Mucosa of stomach (tissue), 1 donor: ENCODE data around the gene INPP5A.

Experiments
- H3K27me3 ChIP-seq: one replicate; pipeline ENCODE4 v1.7.0; 2013; ENCODE audit warnings: mild to moderate bottlenecking, low read length; ENCODE audit not compliant: control insufficient read depth, insufficient read depth
- H3K36me3 ChIP-seq: one replicate; pipeline ENCODE4 v1.7.0; 2013; ENCODE audit warnings: low read length; ENCODE audit not compliant: control insufficient read depth, insufficient read depth
- H3K4me1 ChIP-seq: one replicate; pipeline ENCODE4 v1.7.0; 2013; ENCODE audit warnings: mild to moderate bottlenecking, low read length; ENCODE audit not compliant: control insufficient read depth, insufficient read depth
- H3K4me3 ChIP-seq: one replicate; pipeline ENCODE4 v1.7.0; 2013; ENCODE audit warnings: low read length
- H3K9ac ChIP-seq: one replicate; pipeline ENCODE4 v1.7.0; 2013; ENCODE audit warnings: mild to moderate bottlenecking, low read length, moderate library complexity
- H3K9me3 ChIP-seq: one replicate; pipeline ENCODE4 v1.7.0; 2013; ENCODE audit warnings: mild to moderate bottlenecking, low read length, moderate library complexity; ENCODE audit not compliant: control insufficient read depth
- donor health status: Pancreatic carcinoma.

The INPP5A gene

GRCh38 chr10:132696204-132696603, 158.6 kb downstream of the INPP5A start:
- peaks cover 8% of the 10 kb centered on the region for H3K36me3 ChIP-seq
- no peaks in the 10 kb centered on the region for H3K27me3 ChIP-seq
- no peaks in the 10 kb centered on the region for H3K9me3 ChIP-seq
- no peak overlapping the region for H3K4me3 ChIP-seq
- H3K9ac ChIP-seq, result no peak overlapping the region
- H3K4me1 ChIP-seq, result peaks cover 21% of the 10 kb centered on the region

GRCh38 chr10:132696728-132697577, 159.4 kb downstream of the INPP5A start:
- Histone ChIP-seq H3K27me3 (no peaks in the 10 kb centered on the region), H3K36me3 (peaks cover 8% of the 10 kb centered on the region)

GRCh38 chr10:132697578-132698200, 160.1 kb downstream of the INPP5A start:
- Histone ChIP-seq H3K9ac (no peak overlapping the region), H3K9me3 (no peaks in the 10 kb centered on the region), H3K4me1 (peaks cover 24% of the 10 kb centered on the region), H3K36me3 (peaks cover 8% of the 10 kb centered on the region), H3K4me3 (no peak overlapping the region), H3K27me3 (no peaks in the 10 kb centered on the region)

More at GRCh38 chr10:132696728-132697577, 159.4 kb downstream of the INPP5A start:
- H3K9ac ChIP-seq, result no peak overlapping the region
- H3K4me1 ChIP-seq, result peaks cover 26% of the 10 kb centered on the region
- H3K4me3 ChIP-seq, result no peak overlapping the region
- no peaks in the 10 kb centered on the region for H3K9me3 ChIP-seq

DNA sequence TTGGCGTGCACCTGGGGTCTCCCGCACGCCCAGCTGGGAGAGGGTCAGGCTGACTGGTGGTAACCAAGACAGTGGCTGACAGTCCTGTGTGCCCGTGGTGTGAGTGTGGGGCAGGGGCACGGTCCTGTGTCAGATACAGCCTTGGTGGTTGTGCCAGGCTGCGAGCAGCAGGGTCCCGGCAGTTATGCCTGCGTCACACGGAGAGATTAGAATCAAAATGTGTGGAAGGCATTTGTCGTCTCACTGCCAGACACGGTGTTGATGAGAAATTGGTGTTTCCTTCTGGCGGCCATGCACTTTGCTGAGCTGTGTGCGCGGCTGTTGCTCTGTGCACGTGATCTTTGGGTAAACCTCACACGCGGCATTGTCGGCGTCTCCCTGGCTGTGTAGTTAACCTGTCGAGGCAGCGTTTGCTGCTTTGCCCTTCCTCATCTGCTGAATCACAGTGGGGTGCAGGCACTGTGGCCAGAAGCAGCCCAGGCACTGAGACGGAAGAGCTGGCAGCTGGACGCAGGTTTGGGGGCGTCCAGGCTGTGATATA, 160.7 kb downstream of the INPP5A start:
- H3K4me3 ChIP-seq, result no peak overlapping the region
- peaks cover 22% of the 10 kb centered on the region for H3K4me1 ChIP-seq
- no peak overlapping the region for H3K9ac ChIP-seq
- no peaks in the 10 kb centered on the region for H3K9me3 ChIP-seq
- H3K36me3 ChIP-seq, result peaks cover 8% of the 10 kb centered on the region
- no peaks in the 10 kb centered on the region for H3K27me3 ChIP-seq

- H3K4me3 ChIP-seq, result no peak overlapping the region
- no peak overlapping the region for H3K9ac ChIP-seq
- H3K36me3 ChIP-seq, result peaks cover 8% of the 10 kb centered on the region
- H3K4me1 ChIP-seq, result peaks cover 22% of the 10 kb centered on the region
- no peaks in the 10 kb centered on the region for H3K27me3 ChIP-seq
- H3K9me3 ChIP-seq, result no peaks in the 10 kb centered on the region
Observed at GRCh38 chr10:132698761-132699391, 161.3 kb downstream of the INPP5A start.

DNA sequence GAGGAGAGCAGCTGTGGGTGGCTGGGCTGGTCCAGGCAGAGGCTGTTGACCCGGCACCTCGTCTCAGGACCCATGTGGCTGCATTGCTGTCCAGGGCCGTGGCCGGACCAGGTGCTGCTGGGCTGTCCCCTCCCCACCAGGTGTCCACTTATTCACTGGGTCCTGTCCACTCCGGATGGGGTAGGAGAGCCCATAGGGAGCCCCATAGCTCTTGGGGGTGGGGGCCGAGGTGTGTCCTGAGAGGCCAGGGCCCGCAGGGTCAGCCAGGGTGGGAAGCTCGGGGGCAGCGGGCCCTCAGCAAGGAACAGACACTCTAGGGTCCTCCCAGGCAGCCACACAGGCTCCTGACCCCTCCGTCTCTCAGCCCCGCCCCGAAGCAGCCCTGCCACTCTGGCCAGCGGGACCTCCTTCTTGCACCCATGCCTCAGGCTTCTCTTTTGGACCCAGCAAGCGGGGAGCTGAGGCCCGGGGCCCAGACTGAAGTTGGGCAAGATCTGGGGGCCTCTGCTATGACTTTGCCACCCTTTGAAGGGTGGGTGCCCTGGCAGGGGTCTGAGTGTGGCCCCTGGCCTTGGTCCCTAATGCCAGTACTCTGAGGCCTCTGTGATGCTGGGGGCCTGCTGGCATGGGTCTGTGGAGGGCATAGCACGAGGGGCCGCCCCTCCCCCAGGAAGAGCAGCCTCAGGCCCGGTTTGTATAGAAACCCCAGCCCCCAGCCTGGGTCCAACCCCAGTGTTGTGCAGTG, 162.0 kb downstream of the INPP5A start:
- no peak overlapping the region for H3K9ac ChIP-seq
- H3K9me3 ChIP-seq, result no peaks in the 10 kb centered on the region
- peaks cover 8% of the 10 kb centered on the region for H3K36me3 ChIP-seq
- no peak overlapping the region for H3K4me3 ChIP-seq
- no peaks in the 10 kb centered on the region for H3K27me3 ChIP-seq
- H3K4me1 ChIP-seq, result peaks cover 22% of the 10 kb centered on the region

DNA sequence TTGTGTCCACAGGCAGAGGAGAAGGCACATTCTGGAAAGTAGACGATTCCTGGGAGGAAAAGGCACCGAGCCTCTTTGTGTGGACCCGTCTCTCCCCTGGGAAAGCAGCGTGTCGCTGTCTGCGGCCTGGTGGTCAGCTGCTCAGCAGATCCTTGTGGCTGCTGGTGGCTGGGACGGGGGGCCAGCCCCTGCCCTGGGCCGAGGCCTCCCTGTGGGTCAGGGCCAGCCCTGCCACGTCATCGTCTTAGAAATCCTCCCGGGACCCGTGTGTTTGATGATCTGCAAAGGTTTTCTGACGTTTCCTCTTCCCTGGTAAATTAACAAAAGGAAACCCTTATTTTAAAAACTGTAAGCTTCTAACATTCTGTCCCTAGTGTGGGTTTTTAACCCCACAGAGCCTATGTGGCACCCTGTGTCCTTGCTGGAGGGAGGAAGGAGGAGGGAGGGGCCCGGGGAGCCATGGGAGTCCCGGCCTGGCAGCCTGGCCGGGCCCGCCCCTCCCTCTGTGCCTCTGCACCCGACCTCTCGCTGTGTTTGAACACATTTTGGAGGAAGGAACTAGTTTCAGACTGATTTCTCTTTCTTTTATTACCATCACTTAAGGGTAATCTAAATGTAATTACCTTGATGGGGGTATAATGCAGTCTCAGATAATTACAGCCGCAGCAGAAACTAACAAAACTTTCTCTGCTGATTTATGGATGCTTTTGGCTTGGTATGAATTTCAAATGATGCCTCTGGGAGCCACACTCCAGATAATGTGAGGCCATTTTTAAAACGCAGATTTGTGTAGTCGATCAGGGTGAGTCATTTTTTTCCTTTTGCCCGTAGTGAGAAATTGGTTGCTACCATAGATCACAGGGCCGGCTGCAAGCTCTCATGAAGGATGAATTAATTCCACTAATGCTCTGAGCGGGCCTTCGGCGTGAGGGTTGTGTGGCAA, 162.8 kb downstream of the INPP5A start:
- H3K36me3 ChIP-seq, result peaks cover 10% of the 10 kb centered on the region
- peaks cover 22% of the 10 kb centered on the region for H3K4me1 ChIP-seq
- no peaks in the 10 kb centered on the region for H3K9me3 ChIP-seq
- H3K9ac ChIP-seq, result peak overlapping the region; percentile 41
- no peak overlapping the region for H3K4me3 ChIP-seq
- H3K27me3 ChIP-seq, result no peaks in the 10 kb centered on the region

GRCh38 chr10:132701099-132701845, 163.7 kb downstream of the INPP5A start:
- Histone ChIP-seq H3K4me1 (peaks cover 22% of the 10 kb centered on the region), H3K36me3 (peaks cover 12% of the 10 kb centered on the region)

DNA sequence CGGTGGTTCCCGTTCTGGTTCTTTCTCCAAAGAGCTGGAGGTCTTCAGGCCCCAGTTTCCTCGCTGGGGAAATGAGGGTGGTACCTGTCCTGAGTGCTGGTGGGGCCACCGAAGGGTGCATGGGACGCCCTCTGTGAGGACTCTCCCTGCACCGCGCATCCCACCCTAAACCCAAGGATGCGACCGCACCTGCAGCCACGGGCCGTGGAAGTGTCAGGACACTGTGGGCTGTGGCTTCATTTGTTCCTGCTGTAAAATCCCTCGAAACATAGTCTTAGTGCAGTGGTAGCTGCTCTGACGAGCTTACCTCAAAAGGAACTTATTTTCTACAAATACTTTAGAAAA, 164.2 kb downstream of the INPP5A start:
- Histone ChIP-seq H3K9ac (no peak overlapping the region), H3K36me3 (peaks cover 12% of the 10 kb centered on the region), H3K4me3 (no peak overlapping the region)

More at GRCh38 chr10:132701099-132701845, 163.7 kb downstream of the INPP5A start:
- no peak overlapping the region for H3K9ac ChIP-seq
- H3K9me3 ChIP-seq, result no peaks in the 10 kb centered on the region
- H3K27me3 ChIP-seq, result no peaks in the 10 kb centered on the region
- no peak overlapping the region for H3K4me3 ChIP-seq

DNA sequence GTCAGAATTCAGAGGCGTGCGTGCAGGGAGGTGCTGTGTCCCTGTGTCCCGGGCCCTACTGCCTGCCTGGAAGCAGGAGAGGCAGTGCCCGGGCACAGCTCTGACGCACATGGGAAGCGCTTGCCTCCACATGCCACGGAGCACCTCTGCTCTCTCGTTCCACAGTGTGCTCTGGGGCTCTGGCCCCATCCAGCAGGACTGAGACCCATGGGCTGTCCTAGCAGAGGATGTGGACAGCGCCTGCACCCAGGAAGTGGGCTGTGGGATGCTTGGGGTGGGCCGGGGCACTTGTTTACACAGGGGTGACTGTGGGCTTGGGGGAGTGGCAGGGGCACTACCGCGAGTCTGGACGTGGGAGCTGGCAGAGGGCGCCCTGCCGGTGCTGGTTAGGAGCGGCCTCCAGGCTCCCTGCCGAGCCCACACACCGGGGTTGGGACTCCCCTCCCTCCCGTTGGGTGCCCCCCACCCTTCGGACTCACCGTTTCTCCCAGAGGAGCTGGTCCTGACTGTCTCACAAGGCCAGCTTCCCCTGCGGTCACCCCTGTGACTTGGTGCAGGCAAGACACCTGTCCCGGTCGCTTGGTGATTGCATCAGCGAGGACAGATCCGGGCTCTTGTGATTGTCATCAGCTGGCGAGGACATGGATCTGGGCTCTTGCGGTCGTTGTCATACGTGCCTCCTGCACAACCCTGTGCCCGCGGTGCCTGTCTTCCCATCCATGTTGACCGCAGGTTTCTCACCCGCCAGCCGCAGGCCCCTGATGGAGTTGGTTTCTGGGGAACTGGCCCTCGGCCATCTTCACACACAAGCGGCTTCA, 165.2 kb downstream of the INPP5A start:
- no peak overlapping the region for H3K9ac ChIP-seq
- H3K36me3 ChIP-seq, result peaks cover 9% of the 10 kb centered on the region
- H3K4me1 ChIP-seq, result peaks cover 37% of the 10 kb centered on the region
- no peaks in the 10 kb centered on the region for H3K9me3 ChIP-seq
- H3K4me3 ChIP-seq, result no peak overlapping the region
- H3K27me3 ChIP-seq, result no peaks in the 10 kb centered on the region

More for the DNA sequence above, 164.2 kb downstream of the INPP5A start:
- Histone ChIP-seq H3K27me3 (no peaks in the 10 kb centered on the region), H3K9me3 (no peaks in the 10 kb centered on the region), H3K4me1 (peaks cover 27% of the 10 kb centered on the region)
